Endothelial cell of umbilical vein (primary cell): ENCODE results near the gene MAP4K4. TPM values are rescaled to one million over a fixed set of nuclear protein-coding genes. Genes with fewer than 3 reads are reported as not detected.

ENCODE experiments used
- BruUV-seq: library from RNA; stranded (reverse); fragments of 400-500 nt; replicated peaks from 2 replicates; lab custom pipeline; 2021; lab: Mats Ljungman, UMichigan
- CTCF ChIA-PET: fragments of 300-600, 350-600 bp; sonication (Branson Sonifier 250); formaldehyde crosslinking; loops from one replicate; lab custom pipeline; 2021; ENCODE audit warnings: antibody characterized with exemption, inconsistent platforms; lab: Charles Lee
- POLR2A ChIA-PET: fragments of 300-600, 350-600 bp; sonication (Branson Sonifier 250); formaldehyde crosslinking; loops from one replicate; lab custom pipeline; 2021; ENCODE audit warnings: antibody characterized with exemption, inconsistent platforms; lab: Charles Lee
- DNase-seq: peaks from one replicate; pipeline ENCODE4 v3.0.0-alpha.2; 2011; ENCODE audit warnings: low read depth, low spot score
- FAIRE-seq: peaks from 2 replicates; lab custom pipeline; 2011; peaks lifted over from hg19 to GRCh38; lab: Jason Lieb, UNC
- H2AFZ ChIP-seq: 2 replicates; pipeline ENCODE4 v1.6.0; 2012; ENCODE audit warnings: low read depth, low read length, control low read depth, inconsistent platforms
- H3K27ac ChIP-seq: 2 replicates; pipeline ENCODE4 v1.5.1; 2011; ENCODE audit warnings: low read depth, mild to moderate bottlenecking, control low read depth, low read length, moderate library complexity; ENCODE audit not compliant: insufficient read depth
- H3K27me3 ChIP-seq, 2 experiments: 2 replicates each; pipeline versions ENCODE4 v1.6.0 to v1.6.1; 2011; ENCODE audit warnings: low read length in 2 of 2, mixed read lengths in 1 of 2; ENCODE audit not compliant: control insufficient read depth in 2 of 2, insufficient read depth in 2 of 2
- H3K36me3 ChIP-seq, 2 experiments: 2 replicates in 1 of 2; 3 replicates in 1 of 2; pipeline ENCODE4 v1.5.1; 2011; ENCODE audit warnings: low read length in 2 of 2, mild to moderate bottlenecking in 1 of 2, moderate library complexity in 1 of 2; ENCODE audit not compliant: control insufficient read depth in 2 of 2, insufficient read depth in 2 of 2; ENCODE audit errors: extremely low read depth in 1 of 2
- H3K4me1 ChIP-seq: 3 replicates; pipeline ENCODE4 v1.5.1; 2011; ENCODE audit warnings: mild to moderate bottlenecking, low read length; ENCODE audit not compliant: control insufficient read depth, insufficient read depth; ENCODE audit errors: extremely low read depth
- H3K4me2 ChIP-seq: 2 replicates; pipeline ENCODE4 v1.6.1; 2011; ENCODE audit warnings: low read length, control low read depth, mixed read lengths; ENCODE audit not compliant: insufficient read depth
- H3K4me3 ChIP-seq, 3 experiments: fragments of 200-600 bp in 1 of 3; sonication (generic), shearing (Covaris generic) in 1 of 3; replicated peaks in 1 of 3; 2 replicates each; pipeline ENCODE4 v1.5.1; 2011 to 2016; ENCODE audit warnings: control low read depth in 3 of 3, low read length in 3 of 3, mild to moderate bottlenecking in 2 of 3, inconsistent platforms in 1 of 3, low read depth in 1 of 3, moderate library complexity in 1 of 3; ENCODE audit not compliant: insufficient read depth in 1 of 3
- H3K79me2 ChIP-seq: 2 replicates; pipeline ENCODE4 v1.6.0; 2012; ENCODE audit warnings: low read length, inconsistent platforms; ENCODE audit not compliant: control insufficient read depth, insufficient read depth
- H3K9ac ChIP-seq: replicated peaks from 2 replicates; pipeline ENCODE3; 2011; ENCODE audit warnings: low read length, control low read depth; ENCODE audit not compliant: insufficient read depth; ENCODE audit errors: extremely low read depth
- H3K9me1 ChIP-seq: replicated peaks from 3 replicates; pipeline ENCODE4 v1.6.0; 2011; ENCODE audit warnings: mild to moderate bottlenecking, low read length; ENCODE audit not compliant: control insufficient read depth, insufficient read depth; ENCODE audit errors: extremely low read depth
- H3K9me3 ChIP-seq: replicated peaks from 2 replicates; pipeline ENCODE4 v1.5.1; 2012; ENCODE audit warnings: low read length, inconsistent platforms; ENCODE audit not compliant: control insufficient read depth, insufficient read depth
- H4K20me1 ChIP-seq: replicated peaks from 2 replicates; pipeline ENCODE3; 2011; ENCODE audit warnings: mild to moderate bottlenecking, low read length; ENCODE audit not compliant: control insufficient read depth, insufficient read depth; ENCODE audit errors: extremely low read depth
- FOS ChIP-seq: IDR thresholded peaks from 2 replicates; pipeline ENCODE4 v1.6.1; 2011; ENCODE audit warnings: mild to moderate bottlenecking, low read length, moderate library complexity, borderline replicate concordance; ENCODE audit not compliant: insufficient read depth
- GATA2 ChIP-seq: IDR thresholded peaks from 2 replicates; pipeline ENCODE4 v1.7.0; 2011; ENCODE audit warnings: low read depth, mild to moderate bottlenecking, moderate library complexity, mixed read lengths, low read length; ENCODE audit not compliant: insufficient read length, insufficient read depth
- JUN ChIP-seq: IDR thresholded peaks from 2 replicates; pipeline ENCODE4 v1.6.1; 2011; ENCODE audit warnings: borderline replicate concordance, low read depth; ENCODE audit not compliant: insufficient read length, insufficient read depth
- MYC ChIP-seq: IDR thresholded peaks from one replicate; pipeline ENCODE4 v1.6.1; 2011; ENCODE audit warnings: mild to moderate bottlenecking, low read depth, low read length
- POLR2A ChIP-seq: IDR thresholded peaks from 2 replicates; pipeline ENCODE4 v1.6.1; 2012; ENCODE audit warnings: low read depth, mild to moderate bottlenecking, control low read depth, low read length
- POLR2AphosphoS5 ChIP-seq: IDR thresholded peaks from 2 replicates; pipeline ENCODE4 v1.6.1; 2012; ENCODE audit warnings: low read depth, mild to moderate bottlenecking, control low read depth, low read length, moderate library complexity; ENCODE audit not compliant: insufficient read depth
- dilution Hi-C: fragments of 300-500 bp; cut with MboI; formaldehyde crosslinking; loops from one replicate; pipeline ENCODE4 v1.15.0; 2019; ENCODE audit warnings: low sequenced_read_pairs; ENCODE audit not compliant: extremely low pct_ligation_motif_present
- intact Hi-C: fragments of 100-400 bp; cut with micrococcal nuclease; formaldehyde crosslinking; loops from one replicate; pipeline ENCODE4 v1.10.0; 2022
- polyA plus RNA-seq, 4 experiments: library from polyadenylated mRNA; depleted of rRNA in 3 of 4; stranded (reverse) in 3 of 4; unstranded in 1 of 4; fragments of >200 nt; gene quantifications; 2 replicates each; pipeline versions ENCODE4 v1.2.1 to v1.2.3, GENCODE V29; 2011 to 2012; ENCODE audit warnings: missing spikeins in 1 of 4
- total RNA-seq: library from RNA; stranded (reverse); gene quantifications from 2 replicates; pipeline ENCODE4 v1.2.3, GENCODE V29; 2021
- TF ChIP-seq, protein P1 (sequence below), 2 donors: IDR thresholded peaks; 1 replicate in 1 of 2; 2 replicates in 1 of 2; pipeline ENCODE4 v1.5.1; 2011; ENCODE audit warnings: low read length in 2 of 2, mild to moderate bottlenecking in 2 of 2, moderate library complexity in 2 of 2, control low read depth in 1 of 2, inconsistent platforms in 1 of 2, low read depth in 1 of 2; ENCODE audit not compliant: insufficient read depth in 1 of 2; ENCODE audit errors: extremely low read depth in 1 of 2
- TF ChIP-seq, protein P2 (sequence below): IDR thresholded peaks from 2 replicates; pipeline ENCODE4 v1.6.1; 2011; ENCODE audit not compliant: insufficient read depth, insufficient read length

Gene MAP4K4
- total and polyA plus RNA-seq, 2 donors (not counting 3 experiments of a cell fraction or from before 2014, with no cell fraction given): 79.4 to 269 TPM

DNA sequence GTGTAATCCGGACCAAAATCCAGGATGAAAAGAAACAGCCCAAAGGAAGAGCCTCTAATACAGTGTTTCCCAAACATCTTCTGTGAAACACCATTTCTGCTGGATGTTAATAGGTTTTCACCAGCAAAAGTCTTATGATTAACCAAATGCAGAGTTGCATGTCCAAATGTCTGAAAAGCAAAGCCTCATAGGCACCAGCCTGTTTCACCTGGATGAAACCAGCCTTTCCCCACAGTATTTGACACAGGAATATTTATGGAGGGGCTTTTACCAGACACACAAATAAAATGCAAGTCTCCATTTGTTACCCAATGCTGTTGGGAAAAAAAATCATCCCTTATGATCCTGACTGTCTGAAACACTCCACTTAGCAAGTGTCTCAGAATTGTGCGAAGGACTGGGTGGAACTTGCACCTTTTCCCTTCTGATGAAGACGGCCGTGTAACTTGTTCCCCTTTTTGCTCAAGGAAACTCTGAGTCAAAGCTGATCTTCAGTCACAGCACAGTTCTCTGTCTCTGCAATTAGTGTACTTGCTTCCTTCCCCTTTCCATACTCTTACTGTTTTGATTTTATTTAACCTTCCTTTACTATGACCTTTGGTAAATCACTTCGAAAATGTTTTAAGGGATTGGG lies 223.9 kb downstream of the MAP4K4 start:
- no TSS peak for BruUV-seq
- Histone ChIP-seq H3K9me3 (no peaks in the 10 kb centered on the region), H2AFZ (no peak overlapping the region), H3K4me3 (no peak overlapping the region), H3K4me1 (no peaks in the 10 kb centered on the region), H4K20me1 (no peaks in the 10 kb centered on the region), H3K36me3 (no peaks in the 10 kb centered on the region), H3K27me3 (peaks cover 5 to 17% of the 10 kb centered on the region in 2 experiments), H3K4me2 (no peak overlapping the region), H3K27ac (no peak overlapping the region), H3K9me1 (no peaks in the 10 kb centered on the region), H3K79me2 (no peaks in the 10 kb centered on the region), H3K9ac (no peak overlapping the region)
- ChIA-PET POLR2A (no interaction called here), CTCF (no interaction called here)
- dilution Hi-C loops: no loop called here
- intact Hi-C loops: no loop called here
- TF ChIP-seq MYC (no peak), GATA2 (no peak), POLR2AphosphoS5 (no peak), JUN (no peak), FOS (no peak), POLR2A (no peak)
- TF ChIP-seq, protein P1, sequence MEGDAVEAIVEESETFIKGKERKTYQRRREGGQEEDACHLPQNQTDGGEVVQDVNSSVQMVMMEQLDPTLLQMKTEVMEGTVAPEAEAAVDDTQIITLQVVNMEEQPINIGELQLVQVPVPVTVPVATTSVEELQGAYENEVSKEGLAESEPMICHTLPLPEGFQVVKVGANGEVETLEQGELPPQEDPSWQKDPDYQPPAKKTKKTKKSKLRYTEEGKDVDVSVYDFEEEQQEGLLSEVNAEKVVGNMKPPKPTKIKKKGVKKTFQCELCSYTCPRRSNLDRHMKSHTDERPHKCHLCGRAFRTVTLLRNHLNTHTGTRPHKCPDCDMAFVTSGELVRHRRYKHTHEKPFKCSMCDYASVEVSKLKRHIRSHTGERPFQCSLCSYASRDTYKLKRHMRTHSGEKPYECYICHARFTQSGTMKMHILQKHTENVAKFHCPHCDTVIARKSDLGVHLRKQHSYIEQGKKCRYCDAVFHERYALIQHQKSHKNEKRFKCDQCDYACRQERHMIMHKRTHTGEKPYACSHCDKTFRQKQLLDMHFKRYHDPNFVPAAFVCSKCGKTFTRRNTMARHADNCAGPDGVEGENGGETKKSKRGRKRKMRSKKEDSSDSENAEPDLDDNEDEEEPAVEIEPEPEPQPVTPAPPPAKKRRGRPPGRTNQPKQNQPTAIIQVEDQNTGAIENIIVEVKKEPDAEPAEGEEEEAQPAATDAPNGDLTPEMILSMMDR (IDR thresholded peaks at IDR 0.05; ENCODE audit: extremely low read depth in 1 of 2, insufficient read depth in 1 of 2, low read depth in 1 of 2, low read length in 2 of 2): no peak
- TF ChIP-seq, protein P2, sequence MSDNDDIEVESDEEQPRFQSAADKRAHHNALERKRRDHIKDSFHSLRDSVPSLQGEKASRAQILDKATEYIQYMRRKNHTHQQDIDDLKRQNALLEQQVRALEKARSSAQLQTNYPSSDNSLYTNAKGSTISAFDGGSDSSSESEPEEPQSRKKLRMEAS: no peak
- no peak for FAIRE-seq
- no peak for DNase-seq
